ENCODE results near the gene COG5. TPM values are rescaled to one million over a fixed set of nuclear protein-coding genes. Genes with fewer than 3 reads are reported as not detected.

COG5 gene
- polyA plus RNA-seq, 1 of the 3 experiments (the other 2 are of a cell fraction) = 21.2 TPM

DNA sequence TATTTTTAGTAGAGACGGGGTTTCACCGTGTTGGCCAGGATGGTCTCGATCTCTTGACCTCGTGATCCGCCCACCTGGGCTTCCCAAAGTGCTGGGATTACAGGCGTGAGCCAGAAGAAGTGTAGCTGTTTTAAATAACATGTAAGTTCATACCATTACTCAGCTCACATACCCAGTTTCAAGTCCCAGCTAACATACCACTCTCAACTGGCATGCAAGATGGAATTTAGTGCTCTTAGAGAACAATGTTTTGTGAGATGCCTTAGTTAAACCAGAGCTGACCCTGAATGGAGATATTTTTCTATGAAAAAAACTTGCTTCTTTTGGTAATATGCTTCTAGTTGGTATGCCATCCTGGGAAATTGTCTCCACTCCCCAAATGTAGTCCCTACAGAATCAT lies 357.6 kb downstream of the COG5 start:
- no peak overlapping the region for H2AFZ ChIP-seq (ENCODE audit: low read depth)
- WGBS (ENCODE audit: low lambda C conversion rate) = 95% methylated on average over 6 of the region's 6 CpGs
- no peak overlapping the region; a peak in 1 of 4 replicates for H3K27ac ChIP-seq (ENCODE audit: low read depth in 2 of 2, low read length in 1 of 2)
- ChIA-PET CTCF (interaction anchor here (1.3 to 6.3 kb wide), 5 partner anchors 12 to 669 kb away, joined by 4 to 28 read pairs (median 5); no protein-coding TSS in a partner anchor), POLR2A (no interaction called here)
- no peaks in the 10 kb centered on the region for H3K27me3 ChIP-seq (ENCODE audit: insufficient read depth)
- H3F3A ChIP-seq (replicated peaks; ENCODE audit: insufficient read depth) = peaks cover 6% of the 10 kb centered on the region
- peaks cover 47 to 83% of the 10 kb centered on the region in 2 experiments for H3K36me3 ChIP-seq (replicated peaks in 1 of 2; ENCODE audit: control insufficient read depth in 1 of 2, insufficient read depth in 2 of 2, low read length in 1 of 2)
- H3K4me3 ChIP-seq (ENCODE audit: low read depth in 2 of 2, low read length in 1 of 2) = no peak overlapping the region
- DNase-seq = no peak
- TF ChIP-seq FOXJ3 (CRISPR knock-in tag; IDR thresholded peaks at IDR 0.05) (no peak), POLR2AphosphoS5 (IDR thresholded peaks at IDR 0.05; ENCODE audit: low read depth, low read length) (no peak), SIN3A (IDR thresholded peaks at IDR 0.05; ENCODE audit: borderline replicate concordance, low read depth, low read length) (no peak), MEF2A (IDR thresholded peaks at IDR 0.05; ENCODE audit: borderline replicate concordance, low read depth) (no peak), JUND (IDR thresholded peaks at IDR 0.05) (no peak), RCOR1 (IDR thresholded peaks at IDR 0.05; ENCODE audit: low read length) (no peak), TEAD4 (IDR thresholded peaks at IDR 0.05; ENCODE audit: borderline replicate concordance, insufficient read depth) (no peak)
- TF ChIP-seq, protein P1, sequence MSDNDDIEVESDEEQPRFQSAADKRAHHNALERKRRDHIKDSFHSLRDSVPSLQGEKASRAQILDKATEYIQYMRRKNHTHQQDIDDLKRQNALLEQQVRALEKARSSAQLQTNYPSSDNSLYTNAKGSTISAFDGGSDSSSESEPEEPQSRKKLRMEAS (IDR thresholded peaks at IDR 0.05; ENCODE audit: low read depth) = no peak
- TF ChIP-seq, protein P2, sequence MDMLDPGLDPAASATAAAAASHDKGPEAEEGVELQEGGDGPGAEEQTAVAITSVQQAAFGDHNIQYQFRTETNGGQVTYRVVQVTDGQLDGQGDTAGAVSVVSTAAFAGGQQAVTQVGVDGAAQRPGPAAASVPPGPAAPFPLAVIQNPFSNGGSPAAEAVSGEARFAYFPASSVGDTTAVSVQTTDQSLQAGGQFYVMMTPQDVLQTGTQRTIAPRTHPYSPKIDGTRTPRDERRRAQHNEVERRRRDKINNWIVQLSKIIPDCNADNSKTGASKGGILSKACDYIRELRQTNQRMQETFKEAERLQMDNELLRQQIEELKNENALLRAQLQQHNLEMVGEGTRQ (IDR thresholded peaks at IDR 0.05; ENCODE audit: borderline replicate concordance, low read depth, low read length) = no peak
- TF ChIP-seq, protein P3, sequence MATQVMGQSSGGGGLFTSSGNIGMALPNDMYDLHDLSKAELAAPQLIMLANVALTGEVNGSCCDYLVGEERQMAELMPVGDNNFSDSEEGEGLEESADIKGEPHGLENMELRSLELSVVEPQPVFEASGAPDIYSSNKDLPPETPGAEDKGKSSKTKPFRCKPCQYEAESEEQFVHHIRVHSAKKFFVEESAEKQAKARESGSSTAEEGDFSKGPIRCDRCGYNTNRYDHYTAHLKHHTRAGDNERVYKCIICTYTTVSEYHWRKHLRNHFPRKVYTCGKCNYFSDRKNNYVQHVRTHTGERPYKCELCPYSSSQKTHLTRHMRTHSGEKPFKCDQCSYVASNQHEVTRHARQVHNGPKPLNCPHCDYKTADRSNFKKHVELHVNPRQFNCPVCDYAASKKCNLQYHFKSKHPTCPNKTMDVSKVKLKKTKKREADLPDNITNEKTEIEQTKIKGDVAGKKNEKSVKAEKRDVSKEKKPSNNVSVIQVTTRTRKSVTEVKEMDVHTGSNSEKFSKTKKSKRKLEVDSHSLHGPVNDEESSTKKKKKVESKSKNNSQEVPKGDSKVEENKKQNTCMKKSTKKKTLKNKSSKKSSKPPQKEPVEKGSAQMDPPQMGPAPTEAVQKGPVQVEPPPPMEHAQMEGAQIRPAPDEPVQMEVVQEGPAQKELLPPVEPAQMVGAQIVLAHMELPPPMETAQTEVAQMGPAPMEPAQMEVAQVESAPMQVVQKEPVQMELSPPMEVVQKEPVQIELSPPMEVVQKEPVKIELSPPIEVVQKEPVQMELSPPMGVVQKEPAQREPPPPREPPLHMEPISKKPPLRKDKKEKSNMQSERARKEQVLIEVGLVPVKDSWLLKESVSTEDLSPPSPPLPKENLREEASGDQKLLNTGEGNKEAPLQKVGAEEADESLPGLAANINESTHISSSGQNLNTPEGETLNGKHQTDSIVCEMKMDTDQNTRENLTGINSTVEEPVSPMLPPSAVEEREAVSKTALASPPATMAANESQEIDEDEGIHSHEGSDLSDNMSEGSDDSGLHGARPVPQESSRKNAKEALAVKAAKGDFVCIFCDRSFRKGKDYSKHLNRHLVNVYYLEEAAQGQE (IDR thresholded peaks at IDR 0.05; ENCODE audit: low read depth, low read length) = no peak
- TF ChIP-seq, protein P4, sequence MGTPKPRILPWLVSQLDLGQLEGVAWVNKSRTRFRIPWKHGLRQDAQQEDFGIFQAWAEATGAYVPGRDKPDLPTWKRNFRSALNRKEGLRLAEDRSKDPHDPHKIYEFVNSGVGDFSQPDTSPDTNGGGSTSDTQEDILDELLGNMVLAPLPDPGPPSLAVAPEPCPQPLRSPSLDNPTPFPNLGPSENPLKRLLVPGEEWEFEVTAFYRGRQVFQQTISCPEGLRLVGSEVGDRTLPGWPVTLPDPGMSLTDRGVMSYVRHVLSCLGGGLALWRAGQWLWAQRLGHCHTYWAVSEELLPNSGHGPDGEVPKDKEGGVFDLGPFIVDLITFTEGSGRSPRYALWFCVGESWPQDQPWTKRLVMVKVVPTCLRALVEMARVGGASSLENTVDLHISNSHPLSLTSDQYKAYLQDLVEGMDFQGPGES (IDR thresholded peaks at IDR 0.05; ENCODE audit: low read depth, low read length) = no peak
- H3K4me2 ChIP-seq = no peak overlapping the region
- peaks cover 0 to 14% of the 10 kb centered on the region in 2 experiments; a peak in 2 of 4 replicates for H3K4me1 ChIP-seq (ENCODE audit: control insufficient read depth in 1 of 2, insufficient read depth in 2 of 2, low read depth in 1 of 2, low read length in 1 of 2)
- no peaks in the 10 kb centered on the region for H3K9me2 ChIP-seq
- H3K79me2 ChIP-seq (ENCODE audit: insufficient read depth) = no peaks in the 10 kb centered on the region
- no peaks in the 10 kb centered on the region for H4K20me1 ChIP-seq (ENCODE audit: insufficient read depth)
- H3K9ac ChIP-seq = no peak overlapping the region
- no peaks in the 10 kb centered on the region for H3K9me3 ChIP-seq

Measured in SK-N-SH (cell line).